Measurements from ENCODE around the gene UST. TPM values are rescaled to one million over a fixed set of nuclear protein-coding genes. Genes with fewer than 3 reads are reported as not detected.

The UST gene
- total RNA-seq, 1 experiment from 2014 or later, result 6.1 TPM

DNA sequence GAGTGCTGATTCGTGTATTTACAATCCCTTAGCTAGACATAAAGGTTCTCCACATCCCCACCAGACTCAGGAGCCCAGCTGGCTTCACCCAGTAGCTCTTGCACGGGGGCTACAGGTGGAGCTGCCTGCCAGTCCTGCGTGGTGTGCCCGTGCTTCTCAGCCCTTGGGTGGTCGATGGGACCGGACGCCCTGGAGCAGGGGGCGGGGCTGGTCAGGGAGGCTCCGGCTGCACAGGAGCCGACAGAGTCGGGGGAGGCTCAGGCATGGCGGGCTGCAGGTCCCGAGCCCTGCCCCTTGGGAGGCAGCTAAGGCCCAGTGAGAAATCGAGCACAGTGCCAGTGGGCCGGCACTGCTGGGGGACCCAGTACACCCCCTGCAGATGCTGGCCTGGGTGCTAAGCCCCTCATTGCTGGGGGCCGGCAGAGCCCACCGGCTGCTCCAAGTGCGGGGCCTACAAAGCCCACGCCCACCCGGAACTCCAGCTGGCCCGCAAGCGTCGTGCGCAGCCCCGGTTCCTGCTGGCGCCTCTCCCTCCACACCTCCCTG, 48.9 kb upstream of the UST start:
- DNase-seq (ENCODE audit: low read depth, low spot score), result no peak
- ChIA-PET CTCF (no interaction called here), POLR2A (no interaction called here), RAD21 (ENCODE audit: low non-redundant PET in 1 of 2, low total read pairs in 2 of 2, uncharacterized antibody in 2 of 2, unreplicated experiment in 2 of 2) (no interaction called here)
- H3K4me2 ChIP-seq (ENCODE audit: low read length), result no peak overlapping the region
- H3K9ac ChIP-seq (ENCODE audit: low read length), result no peak overlapping the region
- H3K27ac ChIP-seq (ENCODE audit: low read depth, low read length), result no peak overlapping the region
- no peaks in the 10 kb centered on the region for H3K36me3 ChIP-seq (ENCODE audit: control insufficient read depth in 1 of 2, insufficient read depth in 2 of 2, low read length in 2 of 2)
- TF ChIP-seq, protein P1, sequence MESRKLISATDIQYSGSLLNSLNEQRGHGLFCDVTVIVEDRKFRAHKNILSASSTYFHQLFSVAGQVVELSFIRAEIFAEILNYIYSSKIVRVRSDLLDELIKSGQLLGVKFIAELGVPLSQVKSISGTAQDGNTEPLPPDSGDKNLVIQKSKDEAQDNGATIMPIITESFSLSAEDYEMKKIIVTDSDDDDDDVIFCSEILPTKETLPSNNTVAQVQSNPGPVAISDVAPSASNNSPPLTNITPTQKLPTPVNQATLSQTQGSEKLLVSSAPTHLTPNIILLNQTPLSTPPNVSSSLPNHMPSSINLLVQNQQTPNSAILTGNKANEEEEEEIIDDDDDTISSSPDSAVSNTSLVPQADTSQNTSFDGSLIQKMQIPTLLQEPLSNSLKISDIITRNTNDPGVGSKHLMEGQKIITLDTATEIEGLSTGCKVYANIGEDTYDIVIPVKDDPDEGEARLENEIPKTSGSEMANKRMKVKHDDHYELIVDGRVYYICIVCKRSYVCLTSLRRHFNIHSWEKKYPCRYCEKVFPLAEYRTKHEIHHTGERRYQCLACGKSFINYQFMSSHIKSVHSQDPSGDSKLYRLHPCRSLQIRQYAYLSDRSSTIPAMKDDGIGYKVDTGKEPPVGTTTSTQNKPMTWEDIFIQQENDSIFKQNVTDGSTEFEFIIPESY (IDR thresholded peaks at IDR 0.05; ENCODE audit: extremely low read depth, insufficient replicate concordance, low read length), result no peak
- TF ChIP-seq CBX3 (IDR thresholded peaks at IDR 0.05; ENCODE audit: low read depth), result no peak
- no peak for TF ChIP-seq TCF7L2 (IDR thresholded peaks at IDR 0.05; ENCODE audit: borderline replicate concordance, extremely low read depth, insufficient read depth, insufficient read length)
- no peak for TF ChIP-seq POLR2A (IDR thresholded peaks at IDR 0.05; ENCODE audit: borderline replicate concordance, extremely low read depth, insufficient read depth, insufficient read length)
- no peak for TF ChIP-seq EZH2phosphoT487 (IDR thresholded peaks at IDR 0.05; ENCODE audit: borderline replicate concordance)
- TF ChIP-seq, protein P2, sequence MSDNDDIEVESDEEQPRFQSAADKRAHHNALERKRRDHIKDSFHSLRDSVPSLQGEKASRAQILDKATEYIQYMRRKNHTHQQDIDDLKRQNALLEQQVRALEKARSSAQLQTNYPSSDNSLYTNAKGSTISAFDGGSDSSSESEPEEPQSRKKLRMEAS (IDR thresholded peaks at IDR 0.05), result no peak
- TF ChIP-seq CEBPB (IDR thresholded peaks at IDR 0.05; ENCODE audit: low read depth), result no peak
- TF ChIP-seq EGR1 (IDR thresholded peaks at IDR 0.05; ENCODE audit: low read depth), result no peak
- H3K9me2 ChIP-seq (ENCODE audit: insufficient read depth), result no peaks in the 10 kb centered on the region
- no TSS peak for BruUV-seq (replicated peaks)
- no peaks in the 10 kb centered on the region for H3K27me3 ChIP-seq (ENCODE audit: insufficient read depth, low read length)
- H2AFZ ChIP-seq (ENCODE audit: low read depth, low read length, poor library complexity, severe bottlenecking), result no peak overlapping the region
- H3K9me3 ChIP-seq (ENCODE audit: control insufficient read depth in 1 of 2, insufficient read depth in 1 of 2, low read depth in 1 of 2, low read length in 2 of 2), result no peaks in the 10 kb centered on the region
- no peaks in the 10 kb centered on the region for H3K79me2 ChIP-seq (ENCODE audit: insufficient read depth, low read length)
- intact Hi-C loops (cut with micrococcal nuclease), result no loop called here
- ATAC-seq, result no peak
- H3K4me3 ChIP-seq (replicated peaks in 1 of 2; ENCODE audit: low read depth in 1 of 2, low read length in 2 of 2), result no peak overlapping the region
- H4K20me1 ChIP-seq (ENCODE audit: insufficient read depth), result no peaks in the 10 kb centered on the region
- no peaks in the 10 kb centered on the region for H3K4me1 ChIP-seq (ENCODE audit: control insufficient read depth in 1 of 2, insufficient read depth in 2 of 2, low read length in 2 of 2)
